Hepatocyte (in vitro differentiated cells): ENCODE measurements around the gene KRT38.

Source experiments
- EZH2 ChIP-seq: fragments of 200-600 bp; sonication (generic); IDR thresholded peaks from 2 replicates; pipeline ENCODE4 v1.6.1; 2016; ENCODE audit warnings: antibody characterized with exemption, mild to moderate bottlenecking, borderline replicate concordance
- EZH2phosphoT487 ChIP-seq: fragments of 200-600 bp; sonication (generic); IDR thresholded peaks from one replicate; pipeline ENCODE4 v1.6.1; 2018; ENCODE audit warnings: antibody characterized with exemption, mild to moderate bottlenecking, low read depth, moderate library complexity; ENCODE audit not compliant: unreplicated experiment, severe bottlenecking
- TF ChIP-seq, protein P1 (sequence below): fragments of 200-600 bp; sonication (generic); IDR thresholded peaks from 2 replicates; pipeline ENCODE4 v1.5.1; 2016; ENCODE audit warnings: antibody characterized with exemption, mild to moderate bottlenecking; ENCODE audit not compliant: poor library complexity

DNA sequence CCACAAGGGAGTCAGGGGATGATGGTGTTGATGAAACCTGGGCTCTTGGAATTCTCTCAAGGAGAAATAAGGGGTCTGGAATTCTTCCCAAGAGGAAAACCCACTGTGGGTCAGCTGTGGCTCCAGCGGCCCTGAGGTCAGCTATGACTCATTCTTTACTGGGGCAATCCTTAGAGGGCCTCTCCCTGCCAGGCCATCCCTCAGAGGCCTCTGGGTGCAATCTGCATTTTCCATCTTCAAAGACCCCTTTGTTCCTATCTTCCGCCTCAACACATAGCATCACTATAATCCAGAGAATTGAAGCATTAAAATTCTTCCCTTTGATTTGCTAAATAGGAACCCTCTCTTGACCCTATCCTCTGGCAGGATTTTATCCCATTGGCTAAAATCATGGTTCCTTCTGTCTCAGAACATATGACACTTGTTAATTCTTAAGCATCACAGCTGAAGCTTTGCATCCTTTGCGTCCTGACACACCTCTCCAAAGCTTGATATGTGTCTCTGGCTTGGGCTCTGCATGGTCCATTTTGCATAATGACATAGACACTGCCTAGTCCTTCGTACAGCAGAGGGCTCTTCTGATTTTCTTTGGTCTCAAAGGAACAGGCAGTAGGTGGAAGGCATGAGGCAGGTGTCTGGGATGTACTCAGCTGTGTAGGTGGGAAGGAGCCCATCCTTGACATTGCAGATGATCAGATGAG, 12.0 kb downstream of the KRT38 start:
- TF ChIP-seq, protein P1, sequence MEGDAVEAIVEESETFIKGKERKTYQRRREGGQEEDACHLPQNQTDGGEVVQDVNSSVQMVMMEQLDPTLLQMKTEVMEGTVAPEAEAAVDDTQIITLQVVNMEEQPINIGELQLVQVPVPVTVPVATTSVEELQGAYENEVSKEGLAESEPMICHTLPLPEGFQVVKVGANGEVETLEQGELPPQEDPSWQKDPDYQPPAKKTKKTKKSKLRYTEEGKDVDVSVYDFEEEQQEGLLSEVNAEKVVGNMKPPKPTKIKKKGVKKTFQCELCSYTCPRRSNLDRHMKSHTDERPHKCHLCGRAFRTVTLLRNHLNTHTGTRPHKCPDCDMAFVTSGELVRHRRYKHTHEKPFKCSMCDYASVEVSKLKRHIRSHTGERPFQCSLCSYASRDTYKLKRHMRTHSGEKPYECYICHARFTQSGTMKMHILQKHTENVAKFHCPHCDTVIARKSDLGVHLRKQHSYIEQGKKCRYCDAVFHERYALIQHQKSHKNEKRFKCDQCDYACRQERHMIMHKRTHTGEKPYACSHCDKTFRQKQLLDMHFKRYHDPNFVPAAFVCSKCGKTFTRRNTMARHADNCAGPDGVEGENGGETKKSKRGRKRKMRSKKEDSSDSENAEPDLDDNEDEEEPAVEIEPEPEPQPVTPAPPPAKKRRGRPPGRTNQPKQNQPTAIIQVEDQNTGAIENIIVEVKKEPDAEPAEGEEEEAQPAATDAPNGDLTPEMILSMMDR: no peak
- TF ChIP-seq EZH2 (no peak), EZH2phosphoT487 (no peak)
